Ovary (tissue), 3 donors: ENCODE measurements around the gene CALML5.
"Not testable (repeated sequence)": the region's sequence is repeated elsewhere in the genome, so short reads cannot be mapped to it uniquely, and the experiment has no call there.

Experiments used
- EP300 ChIP-seq: sonication (generic); formaldehyde crosslinking; IDR thresholded peaks from one replicate; pipeline ENCODE4 v1.6.1; 2017; ENCODE audit warnings: antibody characterized with exemption
- POLR2A ChIP-seq: fragments of 450-650 bp; IDR thresholded peaks from one replicate; pipeline ENCODE4 v1.6.1; 2017; ENCODE audit warnings: antibody characterized with exemption, mild to moderate bottlenecking, moderate library complexity
- TF ChIP-seq, protein P1 (sequence below), 3 donors: fragments of 450-650 bp in 2 of 3; fragments of 200-600 bp in 1 of 3; IDR thresholded peaks; one replicate each; pipeline versions ENCODE4 v1.5.1 to v1.8.0; 2016 to 2022; ENCODE audit warnings: antibody characterized with exemption in 3 of 3, mild to moderate bottlenecking in 1 of 3
- donor health status: DM: no; HTN: no; CAD: no.

DNA sequence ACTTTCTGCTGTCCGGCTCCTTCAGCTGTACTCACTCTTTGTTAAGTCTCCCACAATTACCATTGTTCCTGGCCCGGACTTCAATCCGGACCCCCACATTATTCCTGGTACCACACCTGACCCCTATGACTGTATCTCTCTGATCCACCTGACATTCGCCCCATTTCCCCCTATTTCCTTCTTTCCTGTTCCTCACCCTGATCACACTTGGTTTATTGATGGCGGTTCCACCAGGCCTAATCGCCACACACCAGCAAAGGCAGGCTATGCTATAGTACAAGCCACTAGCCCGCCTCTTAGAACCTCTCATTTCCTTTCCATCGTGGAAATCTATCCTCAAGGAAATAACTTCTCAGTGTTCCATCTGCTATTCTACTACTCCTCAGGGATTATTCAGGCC, 24.3 kb downstream of the CALML5 start:
- TF ChIP-seq, protein P1, sequence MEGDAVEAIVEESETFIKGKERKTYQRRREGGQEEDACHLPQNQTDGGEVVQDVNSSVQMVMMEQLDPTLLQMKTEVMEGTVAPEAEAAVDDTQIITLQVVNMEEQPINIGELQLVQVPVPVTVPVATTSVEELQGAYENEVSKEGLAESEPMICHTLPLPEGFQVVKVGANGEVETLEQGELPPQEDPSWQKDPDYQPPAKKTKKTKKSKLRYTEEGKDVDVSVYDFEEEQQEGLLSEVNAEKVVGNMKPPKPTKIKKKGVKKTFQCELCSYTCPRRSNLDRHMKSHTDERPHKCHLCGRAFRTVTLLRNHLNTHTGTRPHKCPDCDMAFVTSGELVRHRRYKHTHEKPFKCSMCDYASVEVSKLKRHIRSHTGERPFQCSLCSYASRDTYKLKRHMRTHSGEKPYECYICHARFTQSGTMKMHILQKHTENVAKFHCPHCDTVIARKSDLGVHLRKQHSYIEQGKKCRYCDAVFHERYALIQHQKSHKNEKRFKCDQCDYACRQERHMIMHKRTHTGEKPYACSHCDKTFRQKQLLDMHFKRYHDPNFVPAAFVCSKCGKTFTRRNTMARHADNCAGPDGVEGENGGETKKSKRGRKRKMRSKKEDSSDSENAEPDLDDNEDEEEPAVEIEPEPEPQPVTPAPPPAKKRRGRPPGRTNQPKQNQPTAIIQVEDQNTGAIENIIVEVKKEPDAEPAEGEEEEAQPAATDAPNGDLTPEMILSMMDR (IDR thresholded peaks at IDR 0.05) = not testable (repeated sequence)
- not testable (repeated sequence) for TF ChIP-seq POLR2A, EP300
